Posterior cingulate gyrus (tissue), 11 donors: ENCODE measurements around the gene RNF166.
"Not testable (repeated sequence)": the region's sequence is repeated elsewhere in the genome, so short reads cannot be mapped to it uniquely, and the experiment has no call there.

Source experiments
- DNase-seq, 10 donors: peaks; one replicate each; pipeline versions ENCODE4 v3.0.0 to v3.0.0-alpha.2; 2020 to 2021; ENCODE audit warnings: mixed read lengths in 3 of 10
- intact Hi-C: fragments of 100-400 bp; cut with DNase I; formaldehyde crosslinking; loops from one replicate; pipeline ENCODE4 v1.15.1; 2023

Gene RNF166

GRCh38 chr16:88681709-88682451, 24.3 kb downstream of the RNF166 start:
- peak; percentile 37 to 97 (median 78) for DNase-seq
- intact Hi-C loops: no loop called here

DNA sequence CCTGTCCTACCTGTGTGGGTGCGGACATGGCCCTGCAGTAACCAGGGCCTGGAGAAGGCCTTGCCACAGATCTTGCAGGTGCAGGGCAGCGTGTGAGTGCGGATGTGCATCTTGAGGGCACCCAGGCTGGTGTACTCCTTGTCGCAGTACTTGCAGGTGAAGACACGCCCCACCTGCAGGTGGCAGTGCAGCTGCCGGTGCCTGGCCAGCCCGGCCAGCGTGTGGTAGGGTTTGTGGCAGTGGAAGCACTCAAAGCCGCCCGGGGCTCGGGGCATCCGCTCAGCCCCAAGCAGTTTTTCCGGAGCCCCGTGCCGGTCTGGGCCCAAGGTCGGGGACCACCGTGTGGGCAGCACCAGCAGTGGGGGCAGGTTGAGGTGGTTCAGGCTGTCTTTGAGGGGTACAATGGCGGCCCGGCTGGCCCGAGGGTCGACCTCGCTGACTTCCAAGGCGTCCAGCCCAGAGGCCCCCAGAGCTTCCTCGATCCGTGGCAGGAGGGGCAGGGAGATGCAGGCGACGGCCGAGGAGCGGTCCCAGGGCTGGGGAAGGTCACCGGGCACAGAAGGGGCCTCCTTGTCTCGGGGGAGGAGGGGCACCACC, 25.0 kb downstream of the RNF166 start:
- no peak for DNase-seq
- intact Hi-C loops: no loop called here

- intact Hi-C loops: no loop called here
- no peak for DNase-seq
These were observed 25.6 kb downstream of the RNF166 start for GRCh38 chr16:88680554-88681083.

- intact Hi-C loops: no loop called here
- DNase-seq: peak in 1 of 10 donors; percentile 82
These were observed 27.8 kb downstream of the RNF166 start for GRCh38 chr16:88678224-88678979.

DNA sequence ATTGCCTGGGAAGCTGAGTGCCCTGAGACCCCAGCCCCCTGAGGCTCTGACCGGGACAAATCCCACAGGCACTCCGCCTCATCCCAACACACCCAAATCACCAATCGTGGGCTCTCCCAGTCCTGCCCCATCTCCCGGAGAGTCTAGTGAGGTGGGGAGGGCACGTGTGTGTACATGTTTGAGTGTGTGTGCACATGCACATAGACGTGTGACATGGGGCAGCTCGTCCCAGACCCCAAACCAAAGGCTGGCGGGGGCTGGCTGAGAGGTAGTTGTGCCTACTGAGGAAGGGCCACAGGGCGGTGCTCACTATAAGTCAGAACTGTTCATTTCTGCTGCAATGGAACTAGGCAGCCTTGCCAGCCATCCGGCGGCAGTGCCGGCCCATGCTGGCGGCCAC, 28.5 kb downstream of the RNF166 start:
- intact Hi-C loops: no loop called here
- no peak for DNase-seq

- DNase-seq: no peak
- intact Hi-C loops: no loop called here
These were observed 29.5 kb downstream of the RNF166 start for GRCh38 chr16:88676502-88677242.

DNA sequence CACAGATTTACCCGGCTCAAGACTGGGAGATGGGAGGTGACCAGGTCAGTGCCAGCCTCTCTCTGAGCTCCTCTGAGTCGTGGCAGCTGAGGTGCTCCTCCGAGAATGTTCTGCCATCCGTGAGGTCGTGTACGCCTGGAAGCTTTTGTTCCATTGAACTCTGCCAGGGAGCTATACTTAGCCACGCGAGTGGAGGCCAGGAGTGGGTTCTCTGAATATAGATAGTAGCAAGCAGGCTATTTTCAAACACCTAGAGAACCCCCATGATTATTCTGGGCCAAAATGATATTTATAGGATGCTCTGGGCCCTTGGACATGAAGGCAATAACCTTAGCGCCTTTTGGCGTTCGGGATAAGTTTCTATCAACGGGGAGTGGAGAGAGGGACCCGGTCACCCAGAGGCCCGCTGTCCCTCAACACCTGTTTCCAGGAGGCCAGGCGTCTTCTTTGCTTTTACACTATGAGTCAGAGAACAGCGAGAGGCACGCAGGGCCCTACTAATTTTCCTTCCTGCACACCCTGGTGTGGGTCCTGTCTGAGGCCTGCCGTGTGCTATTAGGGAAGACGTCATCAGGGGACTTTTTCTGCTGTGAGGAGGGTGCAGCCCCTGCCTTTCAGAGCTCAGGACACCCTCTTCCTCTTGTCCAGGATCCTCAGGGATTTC, 32.4 kb downstream of the RNF166 start:
- DNase-seq: no peak
- intact Hi-C loops: no loop called here

DNA sequence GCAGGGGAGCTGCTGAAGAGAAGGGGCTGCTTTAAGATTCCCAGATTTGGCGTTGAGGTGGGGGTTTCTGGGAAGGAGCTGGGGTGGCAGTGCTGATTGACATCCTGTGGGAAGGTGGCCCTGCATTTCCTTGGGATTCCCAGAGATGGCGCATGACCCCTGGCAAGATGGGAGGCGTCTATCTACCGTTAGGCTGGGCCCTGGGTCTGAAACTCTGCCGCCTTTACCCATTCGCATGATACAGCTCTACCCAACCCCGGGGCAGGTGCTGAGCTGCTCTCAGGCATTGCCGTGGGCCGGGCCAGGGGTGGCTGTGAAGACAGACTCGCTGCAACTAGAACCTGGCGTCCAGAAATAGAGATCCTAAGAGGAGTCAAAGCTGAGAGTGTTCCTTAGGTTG, 33.4 kb downstream of the RNF166 start:
- intact Hi-C loops: no loop called here
- DNase-seq: no peak

DNA sequence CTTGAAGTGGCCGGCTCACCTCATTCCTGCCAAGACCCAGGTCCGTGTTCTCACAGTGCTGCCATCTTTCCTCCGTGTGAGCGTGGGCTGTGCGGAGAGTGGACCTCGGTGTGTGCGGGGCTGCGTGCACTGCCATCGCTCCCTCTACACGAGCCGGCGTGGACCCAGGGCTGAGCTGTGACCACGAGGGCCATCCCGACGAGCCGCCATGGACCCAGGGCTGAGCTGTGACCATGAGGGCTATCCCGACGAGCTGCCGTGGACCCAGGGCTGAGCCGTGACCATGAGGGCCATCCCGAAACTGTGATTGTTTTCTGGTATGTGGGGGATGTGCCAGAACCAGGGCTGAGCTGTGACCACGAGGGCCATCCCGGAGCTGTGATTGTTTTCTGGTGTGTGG, 34.4 kb downstream of the RNF166 start:
- intact Hi-C loops: no loop called here
- peak in 1 of 10 donors; percentile 82 for DNase-seq

DNA sequence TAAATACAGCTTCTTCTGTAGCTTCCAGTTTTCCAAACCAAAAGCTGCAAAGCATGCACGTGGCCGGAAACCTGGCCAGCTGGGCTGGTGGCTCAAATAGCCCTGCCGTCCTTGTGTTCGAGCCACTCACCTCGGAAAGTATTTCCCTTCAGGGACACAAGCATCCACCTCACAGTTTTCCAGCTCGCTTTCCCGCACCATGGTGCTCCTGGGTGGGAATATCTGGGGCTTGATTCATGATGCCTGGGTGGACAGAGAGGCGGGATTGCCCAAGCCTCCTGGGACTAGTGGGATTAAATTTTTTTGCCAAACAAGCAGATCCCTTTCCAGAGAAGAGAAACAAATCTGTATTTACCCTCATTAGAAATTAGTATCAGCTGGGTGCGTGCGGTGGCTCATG, 36.2 kb downstream of the RNF166 start:
- intact Hi-C loops: no loop called here
- DNase-seq: no peak

DNA sequence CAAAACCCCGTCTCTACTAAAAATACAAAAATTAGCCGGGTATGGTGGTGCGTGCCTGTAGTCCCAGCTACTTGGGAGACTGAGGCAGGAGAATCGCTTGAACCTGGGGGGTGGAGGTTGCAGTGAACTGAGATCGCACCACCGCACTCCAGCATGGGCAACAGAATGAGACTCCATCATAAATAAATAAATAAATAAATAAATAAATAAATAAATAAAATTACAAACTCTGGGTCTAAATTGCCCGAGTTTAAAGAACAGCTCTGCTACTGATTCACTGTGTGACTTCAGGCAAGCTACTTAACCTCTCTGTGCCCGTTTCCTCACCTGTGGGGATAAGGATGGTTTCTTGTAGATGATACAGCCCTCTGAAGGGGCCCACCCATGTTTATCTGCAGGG, 36.7 kb downstream of the RNF166 start:
- DNase-seq, intact Hi-C loops: not testable (repeated sequence)

- intact Hi-C loops: no loop called here
- no peak for DNase-seq
These were observed 38.7 kb downstream of the RNF166 start for GRCh38 chr16:88667461-88667860.

DNA sequence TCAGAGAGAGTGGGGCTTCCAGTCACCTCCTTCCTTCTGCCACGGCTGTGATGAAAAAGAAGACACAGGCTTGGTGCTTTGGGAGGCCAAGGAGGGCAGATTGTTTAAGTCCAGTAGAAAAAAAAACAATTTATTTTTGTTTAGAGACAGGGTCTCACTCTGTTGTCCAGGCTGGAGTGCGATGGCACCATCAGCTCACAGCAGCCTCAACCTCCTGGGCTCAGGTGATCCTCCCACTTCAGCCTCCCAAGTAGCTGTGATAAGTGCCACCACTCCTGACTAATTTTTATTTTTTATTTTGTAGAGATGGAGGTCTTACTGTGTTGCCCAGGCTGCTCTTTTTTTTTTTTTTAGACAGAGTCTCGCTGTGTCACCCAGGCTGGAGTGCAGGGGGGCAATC, 40.6 kb downstream of the RNF166 start:
- no peak for DNase-seq
- intact Hi-C loops: no loop called here

- DNase-seq: no peak
- intact Hi-C loops: no loop called here
These were observed 41.1 kb downstream of the RNF166 start for GRCh38 chr16:88665148-88665547.

DNA sequence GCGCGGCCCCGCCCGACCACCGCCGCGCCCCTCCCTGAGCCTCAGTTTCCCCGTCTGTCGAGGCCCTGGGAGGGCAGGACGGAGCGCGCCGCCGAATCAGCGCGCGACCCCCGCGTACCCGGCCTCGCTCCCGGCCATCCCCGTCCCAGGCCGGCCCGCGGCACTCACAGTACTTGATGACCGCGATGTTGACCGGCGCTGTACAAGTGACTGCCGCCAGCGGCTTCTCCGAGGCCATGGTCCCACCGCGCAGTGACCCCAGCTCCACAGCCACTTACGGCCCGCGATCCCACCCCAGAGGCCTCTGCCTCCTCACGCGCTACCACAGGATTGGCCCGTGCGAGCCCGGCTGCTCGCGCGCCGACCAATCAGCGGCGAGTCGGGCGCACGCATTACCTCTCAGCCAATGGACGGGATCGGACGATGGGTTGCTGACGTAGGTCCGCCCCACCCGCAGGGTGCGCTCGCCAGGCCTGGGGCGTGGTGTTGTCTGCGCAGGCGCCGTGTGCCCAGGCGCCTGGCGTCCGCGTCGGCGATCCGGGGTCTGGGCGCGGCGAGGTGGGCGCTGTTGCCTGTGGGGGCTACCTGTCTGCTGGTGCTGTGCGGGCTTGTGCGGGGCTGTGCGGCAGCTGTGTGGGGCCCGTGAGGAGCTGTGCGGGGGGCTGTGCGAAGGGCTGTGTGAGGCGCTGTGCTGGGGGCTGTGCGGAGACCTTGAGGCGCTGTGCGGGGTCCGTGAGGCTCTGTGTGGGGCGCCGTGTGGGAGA, 43.2 kb downstream of the RNF166 start, which contains the start of gene MVD:
MVD (minus strand) TSS at position 249 of the 764 bp plus-strand sequence; CDS start at position 238, 11 bp downstream.
- peak; percentile 95 to 100 (median 98) for DNase-seq
- intact Hi-C loops: loop anchor here (1.0 kb wide), 1 partner anchor 93 kb away; the partner anchor contains the start of gene ZC3H18

- DNase-seq: no peak
- intact Hi-C loops: no loop called here
These were observed 43.9 kb downstream of the RNF166 start for GRCh38 chr16:88662222-88662842.

DNA sequence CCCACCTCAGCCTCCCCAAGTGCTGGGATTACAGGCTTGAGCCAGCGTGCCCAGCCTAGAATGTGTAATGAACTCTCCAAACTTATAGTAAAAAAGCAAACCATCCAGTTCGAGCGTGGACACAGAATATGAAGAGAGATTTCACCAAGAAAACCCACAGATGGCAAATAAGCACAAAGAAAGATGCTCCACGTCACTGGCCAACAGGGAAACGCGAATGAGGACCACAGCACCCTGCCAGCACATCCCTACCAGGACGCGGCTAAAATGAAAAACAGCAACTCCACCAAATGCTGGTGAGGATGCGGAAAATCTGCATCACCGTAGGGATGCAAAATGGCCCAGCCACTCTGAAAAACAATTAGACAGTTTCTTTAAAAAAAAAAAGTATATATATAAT, 44.7 kb downstream of the RNF166 start:
- no peak for DNase-seq
- intact Hi-C loops: no loop called here

GRCh38 chr16:88659160-88659559, 47.0 kb downstream of the RNF166 start:
- intact Hi-C loops: no loop called here
- no peak for DNase-seq

GRCh38 chr16:88658714-88659113, 47.5 kb downstream of the RNF166 start:
- no peak for DNase-seq
- intact Hi-C loops: no loop called here
